Central memory CD8-positive, alpha-beta T cell (primary cell): ENCODE measurements around the gene SEPTIN1.

Experiments
- ATAC-seq: fragments of 150-1000 bp; cut with Tn5 transposase; replicated peaks from 2 replicates; pipeline ENCODE4 v1.10.0; 2022; ENCODE audit warnings: mild to moderate bottlenecking, moderate FRiP score, moderate number of reproducible peaks; ENCODE audit not compliant: poor library complexity, severe bottlenecking; ENCODE audit errors: extremely low read depth
- DNase-seq, 2 donors: peaks; one replicate each; pipeline ENCODE4 v3.0.0; 2021; ENCODE audit warnings: low spot score in 2 of 2
- H3K27ac Mint-ChIP-seq: one replicate; pipeline ENCODE4 v1.8.0; 2022; ENCODE audit warnings: low read depth, mild to moderate bottlenecking, moderate library complexity, mixed read lengths
- H3K27me3 Mint-ChIP-seq: one replicate; pipeline ENCODE4 v1.8.0; 2022; ENCODE audit warnings: mixed read lengths
- H3K36me3 Mint-ChIP-seq: one replicate; pipeline ENCODE4 v1.8.0; 2022; ENCODE audit warnings: mild to moderate bottlenecking, moderate library complexity, mixed read lengths; ENCODE audit not compliant: insufficient read depth
- H3K4me1 Mint-ChIP-seq: one replicate; pipeline ENCODE4 v1.8.0; 2022; ENCODE audit warnings: mixed read lengths
- H3K4me3 Mint-ChIP-seq: one replicate; pipeline ENCODE4 v1.8.0; 2022; ENCODE audit warnings: mild to moderate bottlenecking, moderate library complexity, mixed read lengths
- H3K9me3 Mint-ChIP-seq: one replicate; pipeline ENCODE4 v1.8.0; 2022; ENCODE audit warnings: mixed read lengths

The SEPTIN1 gene

DNA sequence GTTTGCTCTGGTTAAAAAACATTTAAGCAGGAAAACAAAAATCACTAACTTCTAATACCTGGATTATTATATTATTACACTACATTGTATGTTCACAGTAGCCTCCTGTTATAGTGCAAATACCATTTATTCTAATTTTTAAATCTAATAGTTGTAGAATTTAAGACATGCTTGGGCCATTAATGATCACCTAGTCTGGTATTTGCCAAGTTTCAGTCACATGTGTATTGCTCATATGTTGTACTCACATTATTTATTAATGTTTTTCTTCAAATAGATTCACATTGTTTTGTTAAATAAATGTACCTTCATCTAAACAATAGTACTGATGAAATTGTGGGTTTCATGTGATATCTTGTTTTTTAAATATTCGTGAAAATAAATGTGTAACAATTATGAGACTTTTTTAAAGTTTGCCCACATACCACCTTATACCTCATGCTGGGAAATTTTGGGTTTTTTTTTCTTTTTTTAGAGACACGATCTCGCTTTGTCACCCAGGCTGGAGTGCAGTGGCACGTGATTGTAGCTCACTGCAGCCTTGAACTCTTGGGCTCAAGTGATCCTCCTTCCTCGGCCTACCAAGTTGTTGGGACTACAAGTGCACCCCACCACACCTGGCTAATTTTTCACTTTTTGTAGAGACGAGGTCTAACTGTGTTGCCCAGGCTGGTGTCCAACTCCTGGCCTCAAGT, 30.9 kb upstream of the SEPTIN1 start:
- Mint-ChIP-seq H3K4me3 (no peak overlapping the region), H3K27ac (no peak overlapping the region), H3K4me1 (peaks cover 36% of the 10 kb centered on the region), H3K9me3 (no peaks in the 10 kb centered on the region), H3K36me3 (peaks cover 14% of the 10 kb centered on the region), H3K27me3 (no peaks in the 10 kb centered on the region)
- DNase-seq (no peak), ATAC-seq (no peak)

DNA sequence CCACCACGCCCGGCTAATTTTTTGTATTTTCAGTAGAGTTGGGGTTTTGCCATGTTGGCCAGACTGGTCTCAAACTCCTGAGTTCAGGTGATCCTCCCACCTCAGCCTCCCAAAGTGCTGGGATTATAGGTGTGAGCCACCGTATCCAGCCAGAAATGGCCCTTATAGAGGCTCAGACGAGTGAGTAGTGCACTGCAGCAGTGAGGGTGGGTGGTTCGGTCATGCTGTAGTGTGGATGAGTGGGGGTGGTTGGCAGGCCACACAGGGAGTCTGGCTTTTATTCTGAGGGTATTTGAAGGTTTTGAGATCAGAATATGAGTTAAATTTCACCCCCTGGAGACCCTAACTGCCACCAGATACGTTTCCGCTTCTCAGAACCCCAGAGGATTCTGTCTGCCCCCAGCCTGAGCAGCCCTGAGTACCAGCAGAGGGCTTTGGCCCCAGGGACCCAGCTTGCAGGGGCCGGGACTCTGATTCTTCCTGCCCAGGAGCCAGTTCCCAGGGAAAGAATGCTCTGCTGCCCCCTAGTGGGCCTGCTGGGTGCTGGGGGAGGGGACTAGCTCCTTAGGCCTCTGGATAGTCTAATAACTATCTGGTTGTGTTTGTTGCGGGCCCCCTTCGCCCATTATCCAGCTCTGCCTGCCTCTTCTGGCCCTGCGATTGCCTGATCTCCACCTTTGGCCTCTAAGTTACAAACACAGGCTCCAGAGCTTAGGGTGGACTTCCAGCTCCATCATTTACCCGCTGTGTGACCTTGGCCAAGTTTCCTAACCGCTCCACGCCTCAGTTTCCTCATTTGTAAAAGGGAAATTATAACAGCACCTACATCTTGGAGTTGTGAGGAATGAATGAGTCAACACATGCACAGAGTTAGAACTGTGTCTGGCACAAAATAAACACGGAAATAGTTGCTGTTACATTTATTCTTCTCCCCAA, 27.0 kb upstream of the SEPTIN1 start:
- Mint-ChIP-seq H3K36me3 (peaks cover 15% of the 10 kb centered on the region), H3K9me3 (no peaks in the 10 kb centered on the region), H3K4me1 (peaks cover 30% of the 10 kb centered on the region), H3K27me3 (no peaks in the 10 kb centered on the region), H3K27ac (no peak overlapping the region), H3K4me3 (peak overlapping the region; percentile 89)
- peak; percentile 88 to 95 for DNase-seq
- peak; percentile 72 for ATAC-seq

DNA sequence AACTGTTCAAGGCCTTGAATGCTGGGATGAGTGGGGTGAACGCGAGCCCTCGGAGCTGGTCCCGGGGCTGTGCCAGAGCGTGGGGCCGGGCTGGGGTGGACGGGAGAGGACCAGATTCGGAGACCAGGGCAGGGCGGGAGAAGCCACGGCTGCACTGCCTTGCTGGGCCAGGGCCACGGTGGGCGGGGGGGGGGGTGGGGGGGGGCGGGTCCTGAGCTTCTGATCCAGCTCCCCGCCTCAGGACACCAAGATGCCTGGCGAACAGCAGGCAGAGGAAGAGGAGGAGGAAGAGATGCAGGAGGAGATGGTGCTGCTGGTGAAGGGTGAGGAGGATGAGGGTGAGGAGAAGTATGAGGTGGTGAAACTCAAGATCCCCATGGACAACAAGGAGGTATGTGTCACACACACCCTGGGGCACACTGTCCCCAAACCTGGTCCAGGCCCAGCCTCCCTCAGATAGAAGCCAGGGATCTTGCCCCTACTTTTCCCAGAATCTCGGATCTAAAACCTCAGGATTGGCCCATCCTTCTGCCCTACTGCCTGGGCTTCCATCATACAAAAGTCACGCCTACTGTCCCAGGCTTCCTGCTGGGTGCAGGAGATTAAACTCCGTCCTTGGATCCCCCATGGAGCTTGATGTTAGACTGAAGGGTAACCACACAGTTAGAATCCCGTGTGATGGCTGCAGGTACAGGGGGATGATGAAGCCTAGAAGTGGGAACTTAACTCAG, 25.6 kb upstream of the SEPTIN1 start:
- H3K36me3 Mint-ChIP-seq, result peaks cover 15% of the 10 kb centered on the region
- H3K27me3 Mint-ChIP-seq, result no peaks in the 10 kb centered on the region
- H3K4me1 Mint-ChIP-seq, result peaks cover 30% of the 10 kb centered on the region
- no peak for ATAC-seq
- peak overlapping the region; percentile 89 for H3K4me3 Mint-ChIP-seq
- no peaks in the 10 kb centered on the region for H3K9me3 Mint-ChIP-seq
- no peak for DNase-seq
- H3K27ac Mint-ChIP-seq, result no peak overlapping the region

DNA sequence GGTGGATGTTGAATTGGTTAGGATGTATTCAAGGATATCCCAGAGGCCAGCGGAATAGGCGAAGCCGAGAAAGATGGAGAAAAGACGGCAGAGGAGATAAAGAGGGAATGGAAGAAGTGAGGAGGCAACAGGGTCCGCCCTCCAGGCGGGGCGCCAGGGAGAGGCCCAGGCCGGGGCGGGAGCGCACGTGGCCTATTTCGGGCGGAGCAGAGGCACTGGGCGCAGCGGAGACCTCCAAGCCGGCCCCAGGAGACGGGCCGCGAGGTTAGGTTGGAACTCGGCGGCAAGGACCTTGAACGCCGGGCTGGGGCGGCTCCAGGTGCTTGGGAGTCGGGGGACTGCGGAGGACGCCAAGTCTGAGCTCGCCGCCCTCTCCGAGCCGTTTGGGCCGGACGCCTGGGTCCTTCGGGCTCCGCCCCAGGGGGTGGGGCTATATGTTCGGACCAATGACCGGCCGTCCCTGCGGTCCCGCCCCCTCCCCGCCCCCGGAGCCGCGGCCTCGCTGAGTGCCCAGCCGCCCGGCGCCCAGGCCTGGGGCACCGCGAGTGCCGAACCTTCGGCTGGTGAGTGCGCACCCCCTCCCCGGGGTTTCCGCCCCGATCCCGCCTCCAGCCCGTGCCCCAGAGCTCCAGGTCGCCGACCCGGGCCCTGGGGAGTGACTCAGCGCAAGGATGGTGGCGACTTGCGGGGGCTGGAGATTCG, 24.9 kb upstream of the SEPTIN1 start, which contains the start of gene ZNF771:
Gene ZNF771 (plus strand): TSS at position 505 of the 702 bp plus-strand sequence. CDS start 448 bp downstream, outside the sequence.
- H3K9me3 Mint-ChIP-seq, result no peaks in the 10 kb centered on the region

DNA sequence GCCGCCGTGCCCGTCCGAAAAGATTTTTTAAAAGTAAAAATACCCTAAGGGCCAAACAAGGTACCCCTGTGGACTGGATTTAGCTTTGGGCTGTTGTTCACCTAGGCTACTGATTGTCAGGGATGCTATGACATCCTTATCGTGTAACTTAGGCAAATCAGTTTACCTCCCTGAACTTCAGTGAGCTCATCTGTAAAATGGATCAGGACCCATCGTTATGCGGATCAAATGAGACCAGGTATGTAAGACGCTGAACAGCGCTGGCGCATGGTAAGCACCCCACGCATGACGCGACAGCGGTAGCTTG, 24.4 kb upstream of the SEPTIN1 start:
- Mint-ChIP-seq H3K9me3 (no peaks in the 10 kb centered on the region), H3K4me3 (peak overlapping the region; percentile 89), H3K27ac (peak overlapping the region; percentile 41), H3K4me1 (peaks cover 25% of the 10 kb centered on the region), H3K27me3 (no peaks in the 10 kb centered on the region), H3K36me3 (peaks cover 10% of the 10 kb centered on the region)
- DNase-seq (no peak), ATAC-seq (peak; percentile 27)

More for the DNA sequence above, 24.9 kb upstream of the SEPTIN1 start, which contains the start of gene ZNF771:
- ATAC-seq (peak; percentile 78), DNase-seq (peak; percentile 68 to 75)
- Mint-ChIP-seq H3K36me3 (peaks cover 13% of the 10 kb centered on the region), H3K27me3 (no peaks in the 10 kb centered on the region), H3K27ac (peak within 1 kb of the TSS; percentile 41), H3K4me3 (peak within 1 kb of the TSS; percentile 89), H3K4me1 (peaks cover 28% of the 10 kb centered on the region)

DNA sequence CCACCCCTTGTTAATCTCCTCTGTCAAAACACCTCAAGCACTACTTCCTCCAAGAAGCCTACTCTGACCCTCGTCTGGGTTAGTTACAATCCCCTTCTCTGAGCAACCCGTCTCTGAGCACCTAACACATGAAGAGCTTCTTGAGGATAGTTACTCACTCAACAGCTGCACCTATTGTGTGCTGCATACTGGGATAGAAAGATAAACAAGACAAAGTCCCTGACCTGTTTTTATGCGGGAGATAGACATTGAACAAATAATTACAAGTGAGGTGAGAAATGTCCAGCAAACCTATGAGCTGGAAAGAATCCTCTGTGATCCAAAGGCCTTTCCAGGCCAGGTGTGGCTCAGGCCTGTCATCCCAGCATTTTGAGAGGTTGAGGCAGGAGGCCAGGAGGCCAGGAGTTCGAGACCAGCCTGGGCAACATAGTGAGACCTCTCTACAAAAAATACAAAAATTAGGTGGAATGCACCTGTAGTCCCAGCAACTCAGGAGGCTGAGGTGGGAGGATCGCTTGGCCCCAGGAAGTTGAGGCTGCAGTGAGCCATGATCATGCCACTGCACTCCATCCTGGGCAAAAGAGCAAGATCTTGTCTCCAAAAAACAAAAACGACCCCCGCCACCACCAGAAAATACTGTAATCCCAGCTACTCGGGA, 19.5 kb upstream of the SEPTIN1 start:
- H3K4me3 Mint-ChIP-seq, result peak overlapping the region; percentile 80
- peaks cover 30% of the 10 kb centered on the region for H3K4me1 Mint-ChIP-seq
- H3K27me3 Mint-ChIP-seq, result no peaks in the 10 kb centered on the region
- DNase-seq, result no peak
- no peaks in the 10 kb centered on the region for H3K9me3 Mint-ChIP-seq
- no peak for ATAC-seq
- no peak overlapping the region for H3K27ac Mint-ChIP-seq
- H3K36me3 Mint-ChIP-seq, result peaks cover 7% of the 10 kb centered on the region

DNA sequence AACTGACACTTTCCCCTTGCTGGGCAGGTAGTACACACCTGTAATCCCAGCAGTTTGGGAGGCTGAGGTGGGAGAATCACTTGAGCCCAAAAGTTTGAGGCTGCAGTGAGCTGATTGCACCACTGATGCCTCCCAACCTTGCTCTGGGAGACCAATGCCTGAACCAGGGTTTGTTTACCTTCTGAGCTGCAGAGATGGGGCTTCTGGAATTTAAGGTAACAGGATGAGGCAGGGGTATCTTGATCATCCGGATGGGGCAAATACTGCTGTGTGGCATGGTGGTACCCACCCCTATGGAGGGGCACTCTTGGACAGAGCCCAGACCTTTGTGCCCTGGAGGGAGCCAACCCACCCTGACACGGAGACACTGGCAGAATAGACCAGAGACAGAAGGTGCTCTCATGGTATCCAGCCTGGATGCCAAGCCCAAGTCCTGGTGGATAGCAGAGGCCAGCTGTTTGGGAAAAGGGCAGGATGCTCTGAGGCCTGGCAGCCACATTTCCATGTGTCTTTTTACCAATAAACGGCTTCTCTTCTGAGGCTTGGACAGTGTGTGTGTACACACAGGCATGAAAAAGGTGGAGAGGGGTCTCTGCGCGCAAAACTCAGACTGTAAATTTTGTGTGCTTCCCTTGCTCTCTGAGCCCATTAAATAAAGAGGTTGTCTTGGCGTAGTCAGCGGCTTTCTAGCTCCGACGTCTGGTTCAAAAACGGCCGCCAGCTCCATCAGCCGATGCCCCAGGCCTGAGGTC, 17.2 kb upstream of the SEPTIN1 start:
- Mint-ChIP-seq H3K4me1 (peaks cover 44% of the 10 kb centered on the region), H3K27ac (peak overlapping the region; percentile 70), H3K36me3 (peaks cover 10% of the 10 kb centered on the region), H3K4me3 (peak overlapping the region; percentile 80), H3K9me3 (no peaks in the 10 kb centered on the region), H3K27me3 (no peaks in the 10 kb centered on the region)
- DNase-seq (no peak), ATAC-seq (no peak)

DNA sequence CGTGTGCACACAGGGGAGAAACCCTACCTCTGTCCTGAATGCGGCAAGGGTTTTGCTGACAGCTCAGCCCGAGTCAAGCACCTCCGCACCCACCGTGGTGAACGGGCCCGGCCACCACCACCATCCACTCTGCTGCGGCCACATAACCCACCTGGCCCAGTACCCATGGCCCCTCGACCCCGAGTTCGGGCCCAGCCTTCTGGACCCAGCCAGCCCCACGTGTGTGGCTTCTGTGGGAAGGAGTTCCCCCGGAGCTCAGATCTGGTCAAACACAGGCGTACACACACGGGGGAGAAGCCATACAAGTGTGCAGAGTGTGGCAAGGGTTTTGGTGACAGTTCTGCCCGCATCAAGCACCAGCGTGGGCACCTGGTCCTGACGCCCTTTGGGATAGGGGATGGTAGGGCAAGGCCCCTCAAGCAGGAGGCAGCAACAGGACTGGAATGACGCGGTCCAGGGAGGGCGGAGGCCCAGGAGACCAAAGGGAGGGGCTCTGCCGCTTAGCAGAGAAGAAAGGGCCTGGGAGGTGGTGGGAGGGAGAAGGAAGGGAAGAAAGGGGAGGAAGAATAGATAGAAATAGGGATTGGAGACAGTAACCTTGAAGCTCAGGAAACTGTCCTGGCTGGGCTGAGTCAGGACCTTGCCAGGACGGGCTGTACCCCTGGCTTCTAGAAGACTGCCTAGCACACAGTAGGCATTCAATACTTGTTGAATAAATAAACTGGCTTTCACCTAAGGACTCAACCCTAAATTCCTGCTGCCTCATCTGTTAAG, 16.5 kb upstream of the SEPTIN1 start:
- Mint-ChIP-seq H3K4me3 (peak overlapping the region; percentile 80), H3K27me3 (no peaks in the 10 kb centered on the region), H3K4me1 (peaks cover 50% of the 10 kb centered on the region), H3K9me3 (no peaks in the 10 kb centered on the region), H3K27ac (no peak overlapping the region), H3K36me3 (peaks cover 10% of the 10 kb centered on the region)
- ATAC-seq (no peak), DNase-seq (no peak)

DNA sequence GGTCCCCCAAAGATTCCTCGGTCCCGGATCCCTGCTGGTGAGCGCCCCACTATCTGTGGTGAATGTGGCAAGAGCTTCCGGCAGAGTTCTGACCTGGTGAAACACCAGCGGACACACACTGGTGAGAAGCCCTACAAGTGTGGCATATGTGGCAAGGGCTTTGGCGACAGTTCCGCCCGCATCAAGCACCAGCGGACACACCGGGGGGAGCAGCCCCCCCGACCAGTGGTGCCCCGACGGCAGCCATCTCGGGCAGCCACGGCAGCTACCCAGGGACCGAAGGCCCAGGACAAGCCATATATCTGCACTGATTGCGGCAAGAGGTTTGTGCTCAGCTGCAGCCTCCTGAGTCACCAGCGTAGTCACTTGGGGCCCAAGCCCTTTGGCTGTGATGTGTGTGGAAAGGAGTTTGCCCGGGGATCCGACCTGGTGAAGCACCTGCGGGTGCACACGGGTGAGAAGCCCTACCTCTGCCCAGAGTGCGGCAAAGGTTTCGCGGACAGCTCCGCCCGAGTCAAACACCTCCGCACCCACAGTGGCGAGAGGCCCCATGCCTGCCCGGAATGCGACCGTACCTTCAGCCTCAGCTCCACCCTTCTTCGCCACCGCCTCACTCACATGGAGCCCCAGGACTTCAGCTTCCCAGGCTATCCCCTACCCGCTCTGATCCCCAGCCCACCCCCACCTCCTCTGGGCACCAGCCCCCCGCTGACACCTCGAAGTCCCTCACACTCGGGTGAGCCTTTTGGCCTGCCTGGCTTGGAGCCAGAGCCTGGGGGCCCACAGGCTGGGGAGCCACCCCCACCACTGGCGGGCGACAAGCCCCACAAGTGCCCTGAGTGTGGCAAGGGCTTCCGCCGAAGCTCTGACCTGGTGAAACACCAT, 15.7 kb upstream of the SEPTIN1 start:
- no peaks in the 10 kb centered on the region for H3K27me3 Mint-ChIP-seq
- peak overlapping the region; percentile 50 for H3K4me3 Mint-ChIP-seq
- H3K27ac Mint-ChIP-seq, result no peak overlapping the region
- H3K4me1 Mint-ChIP-seq, result peaks cover 50% of the 10 kb centered on the region
- H3K9me3 Mint-ChIP-seq, result no peaks in the 10 kb centered on the region
- peaks cover 10% of the 10 kb centered on the region for H3K36me3 Mint-ChIP-seq
- DNase-seq (no peak), ATAC-seq (no peak)

DNA sequence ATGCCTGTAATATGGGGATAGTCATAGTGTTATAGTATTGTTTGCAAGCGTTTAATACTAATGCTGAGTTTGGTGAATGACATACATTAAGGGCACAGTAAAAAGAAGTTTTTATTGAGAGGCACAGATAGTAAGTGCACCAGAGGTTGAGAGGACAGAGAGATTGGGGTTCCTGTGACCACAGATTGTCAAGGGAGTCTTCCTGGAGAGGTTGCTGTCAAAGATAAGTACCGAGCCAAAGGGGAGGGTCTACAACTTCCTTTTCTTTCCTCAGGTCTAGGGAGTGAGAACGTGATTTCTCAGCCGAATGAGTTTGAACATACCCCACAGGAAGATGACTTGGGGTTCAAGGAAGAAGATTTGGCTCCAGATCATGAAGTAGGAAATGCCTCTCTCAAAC, 14.7 kb upstream of the SEPTIN1 start:
- ATAC-seq (no peak), DNase-seq (no peak)
- no peak overlapping the region for H3K27ac Mint-ChIP-seq
- H3K4me3 Mint-ChIP-seq, result peak overlapping the region; percentile 81
- no peaks in the 10 kb centered on the region for H3K9me3 Mint-ChIP-seq
- H3K4me1 Mint-ChIP-seq, result peaks cover 50% of the 10 kb centered on the region
- H3K36me3 Mint-ChIP-seq, result peaks cover 10% of the 10 kb centered on the region
- no peaks in the 10 kb centered on the region for H3K27me3 Mint-ChIP-seq
